ENCODE measurements around the gene ATP5PD.

Gene ATP5PD

DNA sequence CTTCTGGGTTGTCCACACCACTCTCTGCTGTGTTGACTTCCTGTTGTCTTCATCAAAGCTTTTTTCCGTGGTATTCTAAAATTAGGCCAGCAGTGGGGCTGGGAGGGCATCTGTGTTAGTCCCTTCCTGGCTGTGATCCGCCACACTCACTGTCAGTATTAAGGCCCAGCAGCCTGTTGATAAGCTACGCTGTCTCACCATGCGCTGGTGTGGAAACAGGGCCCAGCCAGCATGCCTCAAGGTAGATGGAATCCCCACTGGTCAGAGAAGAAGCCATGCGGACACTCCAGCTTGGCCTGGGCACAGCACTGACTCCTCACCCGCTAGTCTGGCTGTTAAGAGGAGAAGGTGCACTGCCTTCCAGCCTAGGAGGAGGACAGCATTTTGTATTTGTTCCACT, 48.0 kb downstream of the ATP5PD start:
- peaks cover 14% of the 10 kb centered on the region for H3K4me1 ChIP-seq
- no peak for DNase-seq (ENCODE audit: low spot score in 2 of 2)
- no peaks in the 10 kb centered on the region for H3K9me3 ChIP-seq
- in situ Hi-C loops (cut with MboI; ENCODE audit: low sequenced_read_pairs): no loop called here
- H3K36me3 ChIP-seq (replicated peaks): peaks cover 15% of the 10 kb centered on the region
- H3K27me3 ChIP-seq (ENCODE audit: low read depth): no peaks in the 10 kb centered on the region
- H3K4me3 ChIP-seq: no peak overlapping the region

- Histone ChIP-seq H3K4me1 (peaks cover 14% of the 10 kb centered on the region), H3K36me3 (replicated peaks) (peaks cover 2% of the 10 kb centered on the region), H3K4me3 (no peak overlapping the region), H3K27me3 (ENCODE audit: low read depth) (no peaks in the 10 kb centered on the region), H3K9me3 (no peaks in the 10 kb centered on the region)
- DNase-seq (ENCODE audit: low spot score in 2 of 2): no peak
- in situ Hi-C loops (cut with MboI; ENCODE audit: low sequenced_read_pairs): no loop called here
Measured at GRCh38 chr17:74995847-74996246, 50.9 kb downstream of the ATP5PD start.

DNA sequence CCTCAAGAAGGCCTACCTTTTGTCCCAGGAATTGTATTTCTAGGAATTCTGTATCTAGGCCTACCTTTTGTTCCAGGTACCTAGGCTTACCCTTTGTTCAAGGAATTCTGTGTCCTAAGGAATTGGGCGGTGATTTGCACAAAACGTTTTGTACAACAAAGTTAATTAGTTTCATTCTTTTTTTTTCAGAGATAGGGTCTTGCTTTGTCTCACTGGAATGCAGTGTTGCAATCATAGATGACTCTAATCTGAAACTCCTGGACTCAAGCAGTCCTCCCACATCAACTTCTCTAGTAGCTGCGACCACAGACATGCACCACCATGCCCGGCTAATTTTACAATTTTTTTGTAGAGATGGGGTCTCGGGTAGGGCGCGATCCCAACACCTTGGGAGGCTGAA, 52.3 kb downstream of the ATP5PD start:
- in situ Hi-C loops (cut with MboI; ENCODE audit: low sequenced_read_pairs): no loop called here
- peaks cover 14% of the 10 kb centered on the region for H3K4me1 ChIP-seq
- no peaks in the 10 kb centered on the region for H3K9me3 ChIP-seq
- DNase-seq (ENCODE audit: low spot score in 2 of 2): peak in 1 of 2 experiments; percentile 54
- peaks cover 2% of the 10 kb centered on the region for H3K36me3 ChIP-seq (replicated peaks)
- no peak overlapping the region for H3K4me3 ChIP-seq
- H3K27me3 ChIP-seq (ENCODE audit: low read depth): no peaks in the 10 kb centered on the region

GRCh38 chr17:74992223-74992622, 54.5 kb downstream of the ATP5PD start:
- DNase-seq (ENCODE audit: low spot score in 2 of 2): no peak
- in situ Hi-C loops (cut with MboI; ENCODE audit: low sequenced_read_pairs): no loop called here
- H3K4me1 ChIP-seq: peaks cover 20% of the 10 kb centered on the region

DNA sequence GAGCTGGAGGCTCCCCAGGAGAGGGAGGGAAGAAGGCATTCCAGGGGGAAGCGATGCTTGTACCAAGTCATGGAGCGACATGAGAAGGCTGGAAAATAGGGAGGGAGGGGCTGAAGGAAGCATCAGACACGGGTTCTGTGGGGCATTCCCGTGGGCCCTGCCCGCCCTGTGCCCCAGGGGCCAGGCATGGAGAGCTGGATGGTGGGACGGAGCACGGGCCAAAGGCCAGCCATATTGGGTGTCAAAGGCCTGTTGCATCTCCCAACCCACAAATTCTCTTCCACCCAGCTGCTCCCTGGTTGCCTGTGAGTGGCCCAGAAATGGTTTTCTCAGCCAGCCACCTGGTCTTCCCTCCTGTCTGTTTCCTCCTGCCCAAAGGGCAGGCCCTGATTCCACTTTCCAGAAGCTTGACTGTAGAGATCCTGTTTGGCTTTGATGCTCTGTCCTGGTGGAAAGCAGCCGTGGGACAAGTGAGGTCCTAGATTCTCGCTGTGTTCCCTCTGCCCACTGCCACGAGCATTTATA, 56.1 kb downstream of the ATP5PD start:
- Histone ChIP-seq H3K9me3 (no peaks in the 10 kb centered on the region), H3K27me3 (ENCODE audit: low read depth) (no peaks in the 10 kb centered on the region), H3K36me3 (replicated peaks) (no peaks in the 10 kb centered on the region; the same call in 1 of the 2 replicates), H3K4me1 (peaks cover 23% of the 10 kb centered on the region), H3K4me3 (no peak overlapping the region)
- no peak for DNase-seq (ENCODE audit: low spot score in 2 of 2)
- in situ Hi-C loops (cut with MboI; ENCODE audit: low sequenced_read_pairs): no loop called here

More at GRCh38 chr17:74992223-74992622, 54.5 kb downstream of the ATP5PD start:
- no peaks in the 10 kb centered on the region for H3K27me3 ChIP-seq (ENCODE audit: low read depth)
- H3K4me3 ChIP-seq: no peak overlapping the region
- H3K36me3 ChIP-seq (replicated peaks): no peaks in the 10 kb centered on the region; the same call in 1 of the 2 replicates
- H3K9me3 ChIP-seq: no peaks in the 10 kb centered on the region
